Vagina (tissue), 2 donors: ENCODE measurements around the gene CFAP299.

Experiments used
- POLR2A ChIP-seq, 2 donors: fragments of 450-650 bp; IDR thresholded peaks; one replicate each; pipeline ENCODE4 v1.6.1; 2017; ENCODE audit warnings: antibody characterized with exemption in 2 of 2, mild to moderate bottlenecking in 2 of 2, moderate library complexity in 2 of 2
- TF ChIP-seq, protein P1 (sequence below), 3 experiments: fragments of 450-650 bp in 2 of 3; fragments of 200-600 bp in 1 of 3; sonication (generic) in 1 of 3; IDR thresholded peaks; one replicate each; pipeline ENCODE4 v1.5.1; 2017 to 2019; ENCODE audit warnings: antibody characterized with exemption in 3 of 3, mild to moderate bottlenecking in 2 of 3, moderate library complexity in 2 of 3

DNA sequence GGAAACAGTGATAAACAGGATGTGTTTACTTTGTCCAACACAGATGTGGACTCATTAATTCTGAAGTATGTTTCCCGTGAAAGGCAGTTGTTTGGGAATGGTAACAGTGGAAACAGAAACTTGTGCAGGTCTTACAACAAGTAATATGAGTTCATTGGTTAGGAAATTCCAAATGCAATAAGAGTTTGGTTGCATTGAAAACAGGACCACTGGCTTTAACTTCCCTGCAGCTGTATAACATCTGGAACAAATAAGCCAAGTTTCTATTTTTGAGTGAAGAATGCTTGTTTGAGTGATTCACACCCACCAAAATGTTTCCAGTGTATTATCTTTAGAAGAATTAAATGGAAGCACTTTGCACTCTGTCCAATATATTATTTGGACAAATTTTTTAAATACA is 612.6 kb downstream of the CFAP299 start:
- TF ChIP-seq, protein P1, sequence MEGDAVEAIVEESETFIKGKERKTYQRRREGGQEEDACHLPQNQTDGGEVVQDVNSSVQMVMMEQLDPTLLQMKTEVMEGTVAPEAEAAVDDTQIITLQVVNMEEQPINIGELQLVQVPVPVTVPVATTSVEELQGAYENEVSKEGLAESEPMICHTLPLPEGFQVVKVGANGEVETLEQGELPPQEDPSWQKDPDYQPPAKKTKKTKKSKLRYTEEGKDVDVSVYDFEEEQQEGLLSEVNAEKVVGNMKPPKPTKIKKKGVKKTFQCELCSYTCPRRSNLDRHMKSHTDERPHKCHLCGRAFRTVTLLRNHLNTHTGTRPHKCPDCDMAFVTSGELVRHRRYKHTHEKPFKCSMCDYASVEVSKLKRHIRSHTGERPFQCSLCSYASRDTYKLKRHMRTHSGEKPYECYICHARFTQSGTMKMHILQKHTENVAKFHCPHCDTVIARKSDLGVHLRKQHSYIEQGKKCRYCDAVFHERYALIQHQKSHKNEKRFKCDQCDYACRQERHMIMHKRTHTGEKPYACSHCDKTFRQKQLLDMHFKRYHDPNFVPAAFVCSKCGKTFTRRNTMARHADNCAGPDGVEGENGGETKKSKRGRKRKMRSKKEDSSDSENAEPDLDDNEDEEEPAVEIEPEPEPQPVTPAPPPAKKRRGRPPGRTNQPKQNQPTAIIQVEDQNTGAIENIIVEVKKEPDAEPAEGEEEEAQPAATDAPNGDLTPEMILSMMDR (IDR thresholded peaks at IDR 0.05), result no peak
- no peak for TF ChIP-seq POLR2A (IDR thresholded peaks at IDR 0.05)
